Medulla oblongata (tissue), 1 donor: ENCODE data around the gene ABLIM2.
A peak's percentile ranks its signal among the peaks of the same experiment; 100 is the strongest.

Experiments used
- DNase-seq: peaks from one replicate; pipeline ENCODE4 v3.0.0-alpha.2; 2015; ENCODE audit errors: extremely low spot score

Gene ABLIM2

GRCh38 chr4:8192748-8193738 is 34.4 kb upstream of the ABLIM2 start:
- peak; percentile 28 for DNase-seq

DNA sequence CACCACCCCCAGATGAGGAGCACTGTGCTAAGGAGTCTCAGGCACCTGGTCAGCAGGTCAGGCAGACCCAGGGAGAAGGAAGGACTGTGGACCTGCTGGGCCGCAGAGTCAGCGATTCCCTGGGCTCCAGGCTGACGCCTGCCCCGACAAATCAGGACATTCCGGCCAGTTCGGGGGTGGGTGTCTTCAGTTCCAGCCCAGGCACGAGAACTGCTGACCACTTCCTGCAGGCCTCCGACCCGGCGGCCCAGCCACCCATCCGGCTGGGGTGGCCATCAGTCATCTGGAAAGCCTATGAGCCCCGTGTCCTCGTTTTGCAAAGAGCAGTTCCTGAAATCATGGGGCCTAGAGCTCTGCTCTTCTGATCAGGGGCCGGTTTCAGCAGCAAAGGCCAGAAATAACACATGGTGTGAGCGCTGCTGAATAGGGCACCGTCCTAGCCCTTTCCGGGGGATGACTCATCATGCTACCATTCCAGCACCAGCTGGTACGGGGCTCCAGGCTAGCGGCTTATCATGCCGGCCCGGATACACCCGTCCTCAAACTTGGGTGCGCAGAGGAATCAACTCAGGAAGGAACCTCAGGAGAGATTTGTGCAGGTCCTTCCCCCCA is 32.6 kb upstream of the ABLIM2 start:
- DNase-seq = peak; percentile 81

GRCh38 chr4:8189551-8190466 is 31.2 kb upstream of the ABLIM2 start:
- DNase-seq = no peak

GRCh38 chr4:8188743-8189550 is 30.3 kb upstream of the ABLIM2 start:
- DNase-seq = peak; percentile 42

- DNase-seq = no peak
These were observed 29.5 kb upstream of the ABLIM2 start for GRCh38 chr4:8188085-8188484.

- no peak for DNase-seq
These were observed 27.3 kb upstream of the ABLIM2 start for GRCh38 chr4:8185930-8186329.

- no peak for DNase-seq
These were observed 26.7 kb upstream of the ABLIM2 start for GRCh38 chr4:8185295-8185694.

DNA sequence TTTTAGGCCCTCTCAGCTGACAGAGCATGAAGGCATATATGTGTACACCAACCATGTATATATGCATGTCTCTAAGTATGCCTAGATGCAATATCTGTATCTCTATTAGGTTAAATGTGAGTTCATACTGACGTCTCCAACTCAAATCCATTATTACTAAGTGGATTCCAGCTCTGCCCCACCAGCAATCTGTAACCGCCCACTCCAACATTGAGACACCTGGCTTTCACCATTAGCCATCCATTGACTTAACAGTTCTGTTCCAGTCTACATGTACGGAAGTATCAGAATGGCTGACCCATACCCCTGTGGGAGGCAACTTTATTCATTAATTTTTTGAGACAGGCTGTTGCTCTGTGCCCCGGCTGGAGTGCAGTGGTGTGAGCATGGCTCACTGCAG is 25.4 kb upstream of the ABLIM2 start:
- no peak for DNase-seq

DNA sequence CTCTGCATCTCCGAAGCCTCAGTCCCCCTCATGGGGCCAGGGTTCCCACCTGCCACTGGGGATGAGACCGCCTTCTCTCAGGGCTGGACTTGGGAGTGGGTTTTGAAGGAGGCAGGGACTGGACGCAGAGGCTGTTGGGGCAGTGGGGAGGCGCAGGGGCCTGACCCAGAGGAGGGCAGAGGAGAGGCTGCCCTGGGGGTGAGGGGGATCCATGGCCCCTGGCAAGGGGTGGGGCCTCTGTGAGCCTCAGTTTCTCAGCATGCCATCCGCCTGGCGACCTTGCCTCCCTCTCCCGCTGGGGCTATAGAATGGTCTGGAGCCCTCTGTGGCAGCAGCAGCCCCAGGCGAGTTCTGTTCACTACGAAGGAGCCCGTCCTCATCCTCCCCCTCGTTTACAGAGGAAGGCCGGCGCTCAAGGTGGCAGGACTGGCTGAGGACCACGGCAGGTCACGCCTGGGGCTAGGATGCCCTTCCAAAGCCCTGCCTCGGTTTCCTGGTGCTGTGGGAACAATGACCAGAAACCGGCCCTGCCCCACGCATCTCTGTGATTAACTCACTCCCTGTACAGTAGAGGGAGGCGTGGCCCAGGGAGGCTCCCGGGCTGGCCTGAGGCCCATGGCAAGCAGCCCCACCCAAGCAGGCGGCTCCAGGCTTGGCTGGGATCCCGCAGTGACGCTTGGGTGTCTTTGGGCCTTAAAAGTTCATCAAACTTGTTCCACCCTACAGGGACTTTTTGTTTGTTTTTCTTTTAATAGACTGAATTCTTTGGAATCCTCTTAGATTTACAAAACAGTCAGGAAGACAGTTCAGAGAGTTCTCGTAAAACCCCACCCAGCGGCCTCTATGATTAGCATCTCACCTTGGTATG is 24.5 kb upstream of the ABLIM2 start:
- no peak for DNase-seq

DNA sequence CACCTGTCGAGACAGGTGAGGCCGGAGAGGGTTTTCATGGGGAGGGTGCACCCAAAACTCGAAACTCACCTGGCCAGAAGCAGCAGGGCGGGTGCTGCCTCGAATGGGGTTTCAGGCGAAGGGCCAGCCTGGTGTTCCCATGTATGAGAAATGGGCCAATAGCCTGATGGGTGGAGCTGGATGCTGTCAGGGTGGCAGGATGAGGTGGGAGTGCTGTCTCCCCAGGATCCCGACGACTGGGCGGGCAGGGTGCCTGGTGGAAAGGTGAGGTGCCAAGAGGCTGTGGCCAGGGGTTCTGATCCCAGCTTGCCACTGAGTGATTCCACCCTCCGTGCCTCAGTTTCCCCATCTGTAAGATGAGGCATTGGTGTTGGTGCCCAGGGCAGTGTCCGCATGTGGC is 23.7 kb upstream of the ABLIM2 start:
- no peak for DNase-seq

- no peak for DNase-seq
These were observed 23.2 kb upstream of the ABLIM2 start for GRCh38 chr4:8181844-8182243.

- DNase-seq = no peak
These were observed 22.5 kb upstream of the ABLIM2 start for GRCh38 chr4:8181119-8181518.

GRCh38 chr4:8180310-8181093 is 21.9 kb upstream of the ABLIM2 start:
- no peak for DNase-seq

- DNase-seq = no peak
These were observed 21.2 kb upstream of the ABLIM2 start for GRCh38 chr4:8179771-8180170.

GRCh38 chr4:8179074-8179473 is 20.5 kb upstream of the ABLIM2 start:
- no peak for DNase-seq

DNA sequence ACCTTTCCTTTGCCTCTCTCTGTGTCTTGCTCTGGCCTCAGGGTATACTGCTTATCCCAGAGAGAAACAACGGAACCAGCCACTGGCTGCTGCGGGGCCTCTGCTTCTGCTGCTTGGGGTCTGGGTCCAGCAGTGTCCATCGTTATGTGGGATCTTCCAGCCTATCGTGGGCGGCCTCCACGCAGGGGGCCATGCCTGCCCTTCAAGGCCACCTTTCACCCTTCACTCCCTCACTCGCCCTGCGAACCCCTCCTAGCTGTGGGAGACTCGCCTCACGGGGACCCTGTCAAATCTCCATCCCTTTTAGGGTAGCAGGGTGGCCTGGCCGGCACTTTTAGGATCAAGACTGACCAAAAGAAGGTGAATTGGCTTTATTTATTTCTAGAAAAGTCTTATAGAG is 19.3 kb upstream of the ABLIM2 start:
- no peak for DNase-seq

DNA sequence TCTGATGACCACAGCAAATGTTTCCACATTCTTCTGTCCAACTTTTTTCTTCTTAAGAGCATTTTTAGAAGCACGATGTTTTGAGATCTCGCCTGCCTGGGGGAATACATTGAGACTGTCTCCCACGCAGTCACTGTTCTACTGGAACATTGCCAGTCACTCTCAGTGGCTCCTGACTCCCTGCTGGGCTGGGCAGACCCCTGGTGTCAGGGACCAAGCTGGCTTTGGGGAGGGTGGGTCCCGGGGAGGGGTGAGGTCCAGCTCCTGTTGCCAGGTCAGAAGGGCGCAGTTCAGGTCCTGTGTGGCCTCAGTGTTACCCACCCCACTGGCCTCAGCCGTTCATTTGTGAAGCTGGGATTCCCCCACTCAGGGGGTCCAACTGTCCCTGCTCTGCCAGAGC is 18.9 kb upstream of the ABLIM2 start:
- no peak for DNase-seq

DNA sequence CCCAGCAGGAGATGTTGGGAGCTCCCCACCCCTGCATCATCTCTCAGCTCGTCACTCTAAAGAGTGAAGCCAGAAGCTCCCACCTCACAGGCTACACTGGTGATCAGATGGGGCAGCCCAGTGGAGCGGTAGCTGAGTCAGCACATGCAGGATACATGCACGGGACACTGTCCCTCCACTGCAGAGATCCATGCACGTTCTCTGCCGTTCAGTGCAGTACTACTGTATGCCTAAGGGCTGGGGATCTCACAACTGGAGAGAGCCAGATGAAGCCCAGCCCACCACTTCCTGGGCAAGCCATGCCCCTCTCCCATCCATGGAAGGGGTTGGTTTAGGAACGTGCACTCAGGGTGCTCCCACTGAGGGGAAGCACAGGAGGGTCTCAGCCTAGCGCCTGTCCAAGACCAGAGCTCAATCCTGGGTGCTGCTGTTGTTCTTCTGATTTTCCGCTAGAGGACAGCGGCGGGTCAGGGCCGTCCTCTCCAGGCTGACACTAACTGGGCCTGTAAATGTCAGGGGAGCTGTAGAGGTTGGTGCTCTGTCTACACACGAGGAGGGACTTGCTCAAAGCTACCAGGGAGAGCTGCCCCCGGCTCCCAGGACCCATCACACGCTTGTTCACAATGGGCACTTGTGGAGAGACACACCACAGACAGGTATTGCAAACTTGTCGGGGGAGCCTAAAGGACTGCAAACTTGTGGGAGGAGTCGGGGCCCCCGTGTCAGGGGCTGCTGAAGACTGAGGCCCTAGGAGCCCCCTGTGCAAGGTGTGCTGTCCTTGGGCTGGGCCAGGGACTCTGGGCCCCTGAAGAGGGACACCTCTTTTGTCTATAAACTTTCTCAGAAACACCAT is 18.2 kb upstream of the ABLIM2 start:
- DNase-seq = peak; percentile 46
